HCT116 (cell line): ENCODE results near the gene SIK3. TPM values are rescaled to one million over a fixed set of nuclear protein-coding genes. Genes with fewer than 3 reads are reported as not detected.
A peak's percentile ranks its signal among the peaks of the same experiment; 100 is the strongest.

ENCODE experiments used
- ATAC-seq: fragments of 200-7000 bp; cut with Tn5 transposase; 2 replicates; pipeline ENCODE4 v1.9.1; 2020; ENCODE audit warnings: mild to moderate bottlenecking, moderate library complexity
- BruUV-seq: library from RNA; stranded (reverse); fragments of 400-500 nt; replicated peaks from 2 replicates; lab custom pipeline; 2021; lab: Mats Ljungman, UMichigan
- CTCF ChIA-PET: fragments of 300-600 bp; sonication (Branson Sonifier 250); formaldehyde crosslinking; loops from one replicate; lab custom pipeline; 2021; ENCODE audit warnings: antibody characterized with exemption; lab: Charles Lee
- POLR2A ChIA-PET: fragments of 300-600, 350-600 bp; sonication (Branson Sonifier 250); formaldehyde crosslinking; loops from one replicate; lab custom pipeline; 2021; ENCODE audit warnings: antibody characterized with exemption; lab: Charles Lee
- RAD21 ChIA-PET, 2 experiments: fragments of 300-600 bp; sonication (Branson Sonifier 250); formaldehyde crosslinking; loops; one replicate each; lab custom pipeline; 2023; ENCODE audit warnings: low total read pairs in 2 of 2; ENCODE audit not compliant: uncharacterized antibody in 2 of 2, unreplicated experiment in 2 of 2, low non-redundant PET in 1 of 2; lab: Charles Lee
- DNase-seq: peaks from one replicate; pipeline ENCODE4 v3.0.0-alpha.2; 2010; ENCODE audit warnings: low read depth, low spot score
- H2AFZ ChIP-seq: fragments of 200-600 bp; shearing (Covaris generic), sonication (generic); 2 replicates; pipeline ENCODE4 v1.6.1; 2017; ENCODE audit warnings: low read depth, mixed run types, mixed read lengths, antibody characterized with exemption, low read length; ENCODE audit not compliant: poor library complexity, severe bottlenecking
- H3K27ac ChIP-seq: 2 replicates; pipeline ENCODE4 v1.5.1; 2012; ENCODE audit warnings: low read depth, low read length
- H3K27me3 ChIP-seq: fragments of 200-600 bp; sonication (generic); 2 replicates; pipeline ENCODE4 v1.6.1; 2016; ENCODE audit warnings: mixed run types, low read length, mixed read lengths; ENCODE audit not compliant: insufficient read depth
- H3K36me3 ChIP-seq, 2 experiments: fragments of 200-500 bp in 1 of 2; fragments of 200-600 bp in 1 of 2; sonication (Bioruptor generic) in 1 of 2; sonication (generic) in 1 of 2; 2 replicates each; pipeline versions ENCODE4 v1.5.1 to v1.6.1; 2014 to 2016; ENCODE audit warnings: low read length in 2 of 2, inconsistent platforms in 1 of 2, mixed read lengths in 1 of 2, mixed run types in 1 of 2; ENCODE audit not compliant: insufficient read depth in 2 of 2, control insufficient read depth in 1 of 2
- H3K4me1 ChIP-seq, 2 experiments: fragments of 200-600 bp in 1 of 2; sonication (generic) in 1 of 2; 2 replicates each; pipeline versions ENCODE4 v1.5.1 to v1.6.1; 2012 to 2017; ENCODE audit warnings: low read length in 2 of 2, inconsistent platforms in 1 of 2, mild to moderate bottlenecking in 1 of 2, mixed read lengths in 1 of 2, mixed run types in 1 of 2, moderate library complexity in 1 of 2; ENCODE audit not compliant: insufficient read depth in 2 of 2, control insufficient read depth in 1 of 2
- H3K4me2 ChIP-seq: fragments of 200-600 bp; sonication (generic); 2 replicates; pipeline ENCODE4 v1.6.1; 2017; ENCODE audit warnings: mixed run types, low read length, mixed read lengths
- H3K4me3 ChIP-seq, 2 experiments: fragments of 200-600 bp in 1 of 2; sonication (generic) in 1 of 2; replicated peaks in 1 of 2; 2 replicates each; pipeline ENCODE4 v1.5.1; 2011 to 2016; ENCODE audit warnings: low read length in 2 of 2, control low read depth in 1 of 2, low read depth in 1 of 2, mild to moderate bottlenecking in 1 of 2, mixed read lengths in 1 of 2, mixed run types in 1 of 2
- H3K79me2 ChIP-seq: fragments of 200-600 bp; sonication (generic); 2 replicates; pipeline ENCODE4 v1.6.1; 2017; ENCODE audit warnings: mild to moderate bottlenecking, mixed run types, low read length, moderate library complexity, mixed read lengths; ENCODE audit not compliant: insufficient read depth
- H3K9ac ChIP-seq: fragments of 200-600 bp; sonication (generic); 2 replicates; pipeline ENCODE4 v1.6.1; 2016; ENCODE audit warnings: low read length, mixed read lengths
- H3K9me2 ChIP-seq: fragments of 200-600 bp; sonication (generic), shearing (Covaris generic); 2 replicates; pipeline ENCODE4 v1.6.1; 2017; ENCODE audit warnings: mixed run types, mild to moderate bottlenecking, moderate library complexity; ENCODE audit not compliant: insufficient read depth
- H3K9me3 ChIP-seq, 2 experiments: fragments of 200-500 bp in 1 of 2; fragments of 200-600 bp in 1 of 2; sonication (Bioruptor generic) in 1 of 2; sonication (generic) in 1 of 2; 2 replicates each; pipeline ENCODE4 v1.6.1; 2014 to 2017; ENCODE audit warnings: low read length in 2 of 2, mixed read lengths in 2 of 2, inconsistent platforms in 1 of 2, low read depth in 1 of 2, mild to moderate bottlenecking in 1 of 2, mixed run types in 1 of 2, moderate library complexity in 1 of 2; ENCODE audit not compliant: control insufficient read depth in 1 of 2, insufficient read depth in 1 of 2
- H4K20me1 ChIP-seq: fragments of 200-600 bp; sonication (generic), shearing (Covaris generic); 2 replicates; pipeline ENCODE4 v1.6.1; 2017; ENCODE audit warnings: mixed run types, mild to moderate bottlenecking, moderate library complexity; ENCODE audit not compliant: insufficient read depth
- CBX3 ChIP-seq: IDR thresholded peaks from 2 replicates; pipeline ENCODE4 v1.6.1; 2012; ENCODE audit warnings: low read depth
- ELF1 ChIP-seq: IDR thresholded peaks from 2 replicates; pipeline ENCODE4 v1.6.1; 2012; ENCODE audit warnings: low read depth, borderline replicate concordance
- EZH2 ChIP-seq: fragments of 200-600 bp; sonication (generic); IDR thresholded peaks from 2 replicates; pipeline ENCODE4 v1.6.1; 2017; ENCODE audit warnings: antibody characterized with exemption, mixed run types
- EZH2phosphoT487 ChIP-seq: fragments of 200-600 bp; IDR thresholded peaks from 2 replicates; pipeline ENCODE4 v1.6.1; 2018; ENCODE audit warnings: antibody characterized with exemption, borderline replicate concordance
- FOSL1 ChIP-seq: IDR thresholded peaks from 2 replicates; pipeline ENCODE4 v1.6.1; 2012; ENCODE audit warnings: low read depth
- JUND ChIP-seq: IDR thresholded peaks from 2 replicates; pipeline ENCODE4 v1.6.1; 2012
- POLR2A ChIP-seq: IDR thresholded peaks from 2 replicates; pipeline ENCODE4 v1.7.0; 2011; ENCODE audit warnings: borderline replicate concordance; ENCODE audit not compliant: insufficient read depth, insufficient read length; ENCODE audit errors: extremely low read depth
- POLR2AphosphoS5 ChIP-seq: IDR thresholded peaks from 2 replicates; pipeline ENCODE4 v1.6.1; 2011; ENCODE audit warnings: mild to moderate bottlenecking, low read depth, low read length, moderate library complexity
- RAD21 ChIP-seq: IDR thresholded peaks from 2 replicates; pipeline ENCODE4 v1.6.1; 2012; ENCODE audit warnings: low read depth, mild to moderate bottlenecking
- SIN3A ChIP-seq: IDR thresholded peaks from 2 replicates; pipeline ENCODE4 v1.6.1; 2012; ENCODE audit warnings: low read depth
- SP1 ChIP-seq: IDR thresholded peaks from 2 replicates; pipeline ENCODE4 v1.6.1; 2012; ENCODE audit warnings: low read depth
- SRF ChIP-seq: IDR thresholded peaks from 2 replicates; pipeline ENCODE4 v1.6.1; 2012; ENCODE audit warnings: low read depth
- YY1 ChIP-seq: IDR thresholded peaks from 2 replicates; pipeline ENCODE4 v1.6.1; 2011; ENCODE audit warnings: low read length, low read depth, moderate library complexity, mild to moderate bottlenecking; ENCODE audit not compliant: insufficient replicate concordance; ENCODE audit errors: extremely low read depth
- ZFX ChIP-seq: fragments of 450-650 bp; IDR thresholded peaks from 2 replicates; pipeline ENCODE4 v1.6.1; 2017
- ZNF274 ChIP-seq: fragments of 200-500 bp; sonication (Bioruptor generic); IDR thresholded peaks from 2 replicates; pipeline ENCODE4 v1.6.1; 2014; ENCODE audit warnings: mild to moderate bottlenecking, low read depth, low read length, inconsistent platforms
- intact Hi-C: fragments of 100-400 bp; cut with micrococcal nuclease; formaldehyde crosslinking; loops from 2 replicates; pipeline ENCODE4 v1.10.0; 2022
- total RNA-seq: library from RNA; stranded (reverse); gene quantifications from one replicate; pipeline ENCODE4 v1.2.1, GENCODE V29; 2021; ENCODE audit not compliant: unreplicated experiment
- TF ChIP-seq, protein P1 (sequence below): IDR thresholded peaks from 2 replicates; pipeline ENCODE4 v1.6.1; 2012
- TF ChIP-seq, protein P2 (sequence below): IDR thresholded peaks from 2 replicates; pipeline ENCODE4 v1.6.1; 2011; ENCODE audit warnings: mild to moderate bottlenecking, low read length, moderate library complexity; ENCODE audit not compliant: insufficient replicate concordance; ENCODE audit errors: extremely low read depth

SIK3 gene
- total RNA-seq, 1 experiment from 2014 or later = 21.0 TPM

DNA sequence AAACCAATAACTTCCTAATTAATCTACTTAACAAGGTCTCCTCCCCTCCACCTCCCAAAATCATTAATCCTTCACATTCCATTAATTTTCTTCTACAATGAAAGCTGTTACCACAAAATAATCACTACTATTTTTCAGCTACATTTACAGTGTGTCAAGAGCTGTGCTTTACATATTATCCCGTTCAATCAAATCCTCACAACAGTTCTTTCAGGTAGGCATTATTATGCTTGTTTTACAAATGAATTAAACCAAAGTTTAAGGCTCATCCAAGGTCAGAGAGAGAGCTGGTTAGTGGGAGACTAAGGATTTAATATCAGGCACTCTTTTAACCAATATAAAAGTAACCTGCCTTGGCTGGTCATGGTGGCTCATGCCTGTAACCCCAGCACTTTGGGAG, 107.4 kb downstream of the SIK3 start:
- BruUV-seq = no TSS peak

DNA sequence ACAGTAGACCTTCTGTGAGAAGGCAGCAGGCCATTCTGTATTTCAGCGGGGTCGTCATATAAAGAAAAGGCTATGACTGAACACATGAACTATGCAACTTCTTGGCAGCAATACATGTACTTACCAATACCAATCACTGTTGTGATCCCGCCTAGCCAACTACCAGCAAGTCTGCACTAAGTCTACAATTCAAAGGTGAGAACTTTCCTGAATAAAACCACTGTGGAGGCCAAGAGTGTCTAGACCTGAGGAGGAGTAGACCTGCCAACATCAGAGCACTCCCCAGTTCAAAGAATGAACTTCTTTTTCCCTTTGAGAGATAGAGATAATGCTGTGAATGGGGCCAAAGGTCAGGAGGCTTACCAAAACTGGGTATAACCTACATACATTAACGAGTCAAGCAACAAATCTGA, 108.2 kb downstream of the SIK3 start:
- Histone ChIP-seq H3K4me3 (no peak overlapping the region), H3K36me3 (no peaks in the 10 kb centered on the region), H2AFZ (no peak overlapping the region), H3K9ac (no peak overlapping the region), H3K9me2 (no peaks in the 10 kb centered on the region), H3K4me2 (peak overlapping the region; percentile 5; the same call in 1 of the 2 replicates), H3K27me3 (no peaks in the 10 kb centered on the region), H3K9me3 (no peaks in the 10 kb centered on the region), H3K27ac (no peak overlapping the region), H3K4me1 (peaks cover 0 to 14% of the 10 kb centered on the region in 2 experiments; a peak in 2 of 4 replicates), H4K20me1 (no peaks in the 10 kb centered on the region), H3K79me2 (peaks cover 35% of the 10 kb centered on the region)
- BruUV-seq = no TSS peak
- intact Hi-C loops = no loop called here
- TF ChIP-seq RAD21 = no peak
- no peak for TF ChIP-seq FOSL1
- no peak for TF ChIP-seq ZNF274
- TF ChIP-seq SIN3A = no peak
- no peak for TF ChIP-seq EZH2
- TF ChIP-seq EZH2phosphoT487 = no peak
- TF ChIP-seq CBX3 = no peak
- TF ChIP-seq YY1 = no peak
- TF ChIP-seq ZFX = no peak
- no peak for TF ChIP-seq JUND
- no peak for DNase-seq
- ATAC-seq = no peak
- ChIA-PET CTCF (no interaction called here), RAD21 (no interaction called here), POLR2A (no interaction called here)

More for the DNA sequence above, 107.4 kb downstream of the SIK3 start:
- Histone ChIP-seq H3K4me3 (no peak overlapping the region), H3K79me2 (peaks cover 35% of the 10 kb centered on the region), H2AFZ (no peak overlapping the region), H3K4me2 (no peak overlapping the region), H3K36me3 (no peaks in the 10 kb centered on the region), H4K20me1 (no peaks in the 10 kb centered on the region), H3K9me3 (no peaks in the 10 kb centered on the region), H3K9ac (no peak overlapping the region), H3K4me1 (peaks cover 0 to 14% of the 10 kb centered on the region in 2 experiments; a peak in 2 of 4 replicates), H3K9me2 (no peaks in the 10 kb centered on the region), H3K27ac (no peak overlapping the region), H3K27me3 (no peaks in the 10 kb centered on the region)
- intact Hi-C loops = no loop called here
- no peak for DNase-seq
- RAD21 ChIA-PET = no interaction called here
- CTCF ChIA-PET = no interaction called here
- POLR2A ChIA-PET = no interaction called here
- no peak for ATAC-seq
- no peak for TF ChIP-seq EZH2phosphoT487
- TF ChIP-seq, protein P1, sequence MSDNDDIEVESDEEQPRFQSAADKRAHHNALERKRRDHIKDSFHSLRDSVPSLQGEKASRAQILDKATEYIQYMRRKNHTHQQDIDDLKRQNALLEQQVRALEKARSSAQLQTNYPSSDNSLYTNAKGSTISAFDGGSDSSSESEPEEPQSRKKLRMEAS = no peak
- no peak for TF ChIP-seq ZNF274
- no peak for TF ChIP-seq SP1
- TF ChIP-seq ZFX = no peak
- no peak for TF ChIP-seq SRF
- no peak for TF ChIP-seq POLR2AphosphoS5
- no peak for TF ChIP-seq POLR2A
- no peak for TF ChIP-seq ELF1
- TF ChIP-seq, protein P2, sequence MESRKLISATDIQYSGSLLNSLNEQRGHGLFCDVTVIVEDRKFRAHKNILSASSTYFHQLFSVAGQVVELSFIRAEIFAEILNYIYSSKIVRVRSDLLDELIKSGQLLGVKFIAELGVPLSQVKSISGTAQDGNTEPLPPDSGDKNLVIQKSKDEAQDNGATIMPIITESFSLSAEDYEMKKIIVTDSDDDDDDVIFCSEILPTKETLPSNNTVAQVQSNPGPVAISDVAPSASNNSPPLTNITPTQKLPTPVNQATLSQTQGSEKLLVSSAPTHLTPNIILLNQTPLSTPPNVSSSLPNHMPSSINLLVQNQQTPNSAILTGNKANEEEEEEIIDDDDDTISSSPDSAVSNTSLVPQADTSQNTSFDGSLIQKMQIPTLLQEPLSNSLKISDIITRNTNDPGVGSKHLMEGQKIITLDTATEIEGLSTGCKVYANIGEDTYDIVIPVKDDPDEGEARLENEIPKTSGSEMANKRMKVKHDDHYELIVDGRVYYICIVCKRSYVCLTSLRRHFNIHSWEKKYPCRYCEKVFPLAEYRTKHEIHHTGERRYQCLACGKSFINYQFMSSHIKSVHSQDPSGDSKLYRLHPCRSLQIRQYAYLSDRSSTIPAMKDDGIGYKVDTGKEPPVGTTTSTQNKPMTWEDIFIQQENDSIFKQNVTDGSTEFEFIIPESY = no peak
